ENCODE data around the gene DCST2.

GRCh38 chr1:155068599-155068998 is 35.0 kb upstream of the DCST2 start:
- TF ChIP-seq CTCF (IDR thresholded peaks at IDR 0.05; ENCODE audit: low read depth, low read length) (no peak), EZH2phosphoT487 (IDR thresholded peaks at IDR 0.05; ENCODE audit: low read depth) (no peak)
